SK-N-SH (cell line): Measurements from ENCODE around the gene FTO. TPM values are rescaled to one million over a fixed set of nuclear protein-coding genes. Genes with fewer than 3 reads are reported as not detected.

Experiments used
- CTCF ChIA-PET: fragments of 300-600, 350-600 bp; formaldehyde crosslinking; extraction: SDS; loops from one replicate; lab custom pipeline; 2021; lab: Yijun Ruan, JAX
- POLR2A ChIA-PET: fragments of 350-600 bp; sonication (Branson Sonifier 250); formaldehyde crosslinking; extraction: SDS; loops from one replicate; lab custom pipeline; 2020; ENCODE audit warnings: antibody characterized with exemption, inconsistent platforms; lab: Yijun Ruan, JAX
- DNase-seq: peaks from one replicate; pipeline ENCODE4 v3.0.0; 2012
- H2AFZ ChIP-seq: fragments of 200-600 bp; sonication (generic); 2 replicates; pipeline ENCODE4 v1.8.1; 2016; ENCODE audit warnings: antibody characterized with exemption, mild to moderate bottlenecking, low read depth
- H3F3A ChIP-seq: fragments of 200-600 bp; sonication (generic); replicated peaks from 2 replicates; pipeline ENCODE3; 2016; ENCODE audit warnings: antibody characterized with exemption, mild to moderate bottlenecking; ENCODE audit not compliant: insufficient read depth
- H3K27ac ChIP-seq, 2 experiments: fragments of 200-500 bp in 1 of 2; fragments of 200-600 bp in 1 of 2; sonication (Bioruptor generic) in 1 of 2; sonication (generic), shearing (Covaris generic) in 1 of 2; 2 replicates each; pipeline versions ENCODE4 v1.5.1 to v1.6.1; 2014 to 2016; ENCODE audit warnings: low read depth in 2 of 2, inconsistent platforms in 1 of 2, low read length in 1 of 2, mild to moderate bottlenecking in 1 of 2, mixed read lengths in 1 of 2
- H3K27me3 ChIP-seq: fragments of 200-600 bp; sonication (generic), shearing (Covaris generic); 2 replicates; pipeline ENCODE4 v1.6.1; 2016; ENCODE audit warnings: mixed run types; ENCODE audit not compliant: insufficient read depth
- H3K36me3 ChIP-seq, 2 experiments: fragments of 200-500 bp in 1 of 2; fragments of 200-600 bp in 1 of 2; sonication (Bioruptor generic) in 1 of 2; sonication (generic) in 1 of 2; replicated peaks in 1 of 2; 2 replicates each; pipeline versions ENCODE3 to v1.5.1; 2014 to 2016; ENCODE audit warnings: low read length in 1 of 2, mild to moderate bottlenecking in 1 of 2; ENCODE audit not compliant: insufficient read depth in 2 of 2, control insufficient read depth in 1 of 2
- H3K4me1 ChIP-seq, 2 experiments: fragments of 200-500 bp in 1 of 2; fragments of 200-600 bp in 1 of 2; sonication (Bioruptor generic) in 1 of 2; sonication (generic), shearing (Covaris generic) in 1 of 2; 2 replicates each; pipeline versions ENCODE4 v1.5.1 to v1.6.1; 2014 to 2016; ENCODE audit warnings: low read depth in 1 of 2, low read length in 1 of 2, mixed run types in 1 of 2; ENCODE audit not compliant: insufficient read depth in 2 of 2, control insufficient read depth in 1 of 2
- H3K4me2 ChIP-seq: fragments of 200-600 bp; sonication (generic), shearing (Covaris generic); 2 replicates; pipeline ENCODE4 v1.6.1; 2017; ENCODE audit warnings: mixed run types
- H3K4me3 ChIP-seq, 2 experiments: fragments of 200-500 bp in 1 of 2; fragments of 200-600 bp in 1 of 2; sonication (Bioruptor generic) in 1 of 2; sonication (generic), shearing (Covaris generic) in 1 of 2; 2 replicates each; pipeline versions ENCODE4 v1.5.1 to v1.8.1; 2014 to 2016; ENCODE audit warnings: low read depth in 2 of 2, inconsistent platforms in 1 of 2, low read length in 1 of 2, mild to moderate bottlenecking in 1 of 2, mixed read lengths in 1 of 2, moderate library complexity in 1 of 2
- H3K79me2 ChIP-seq: fragments of 200-600 bp; sonication (generic); 2 replicates; pipeline ENCODE4 v1.8.1; 2017; ENCODE audit warnings: mild to moderate bottlenecking; ENCODE audit not compliant: insufficient read depth
- H3K9ac ChIP-seq: fragments of 200-600 bp; sonication (generic); 2 replicates; pipeline ENCODE4 v1.6.1; 2017; ENCODE audit warnings: mixed run types
- H3K9me2 ChIP-seq: fragments of 200-600 bp; sonication (generic); 2 replicates; pipeline ENCODE4 v1.6.1; 2017; ENCODE audit warnings: mixed run types
- H3K9me3 ChIP-seq: fragments of 200-600 bp; sonication (generic); 2 replicates; pipeline ENCODE4 v1.6.1; 2017; ENCODE audit warnings: mixed run types, mild to moderate bottlenecking, moderate library complexity
- H4K20me1 ChIP-seq: fragments of 200-600 bp; sonication (generic); 2 replicates; pipeline ENCODE4 v1.6.1; 2017; ENCODE audit warnings: mild to moderate bottlenecking, mixed run types; ENCODE audit not compliant: insufficient read depth
- CHD2 ChIP-seq: fragments of 150-350 bp; IDR thresholded peaks from 2 replicates; pipeline ENCODE4 v1.6.1; 2018; ENCODE audit warnings: low read length; ENCODE audit not compliant: partially characterized antibody
- ELF1 ChIP-seq: IDR thresholded peaks from 2 replicates; pipeline ENCODE4 v1.4.0; 2012
- FOXJ3 ChIP-seq: sonication (generic); formaldehyde crosslinking; IDR thresholded peaks from 2 replicates; pipeline ENCODE4 v1.5.1; 2020; ENCODE audit warnings: mild to moderate bottlenecking, missing genetic modification reagents
- GABPA ChIP-seq: IDR thresholded peaks from 2 replicates; pipeline ENCODE4 v1.4.0; 2012; ENCODE audit warnings: low read depth, mild to moderate bottlenecking
- GATA2 ChIP-seq: sonication (generic); formaldehyde crosslinking; IDR thresholded peaks from 2 replicates; pipeline ENCODE4 v1.5.0; 2020; ENCODE audit warnings: mild to moderate bottlenecking, missing genetic modification reagents
- NRF1 ChIP-seq: IDR thresholded peaks from 2 replicates; pipeline ENCODE4 v1.6.1; 2012; ENCODE audit warnings: low read depth, mild to moderate bottlenecking, low read length
- POLR2AphosphoS5 ChIP-seq: IDR thresholded peaks from 2 replicates; pipeline ENCODE4 v1.6.1; 2012; ENCODE audit warnings: low read depth, low read length
- RCOR1 ChIP-seq: fragments of 150-350 bp; IDR thresholded peaks from 2 replicates; pipeline ENCODE4 v1.6.1; 2017; ENCODE audit warnings: antibody characterized with exemption, low read length
- RXRA ChIP-seq: IDR thresholded peaks from 2 replicates; pipeline ENCODE4 v1.4.0; 2012; ENCODE audit warnings: low read depth, mild to moderate bottlenecking, borderline replicate concordance
- SIN3A ChIP-seq: IDR thresholded peaks from 2 replicates; pipeline ENCODE4 v1.6.1; 2012; ENCODE audit warnings: low read depth, mild to moderate bottlenecking, low read length, moderate library complexity, borderline replicate concordance
- TAF1 ChIP-seq: IDR thresholded peaks from 2 replicates; pipeline ENCODE4 v1.6.1; 2012; ENCODE audit warnings: low read depth, mild to moderate bottlenecking, low read length, moderate library complexity, borderline replicate concordance
- TCF12 ChIP-seq: IDR thresholded peaks from 2 replicates; pipeline ENCODE4 v1.4.0; 2012
- TEAD4 ChIP-seq: IDR thresholded peaks from 2 replicates; pipeline ENCODE4 v1.4.0; 2012; ENCODE audit warnings: mild to moderate bottlenecking, borderline replicate concordance; ENCODE audit not compliant: insufficient read depth
- USF1 ChIP-seq: IDR thresholded peaks from 2 replicates; pipeline ENCODE4 v1.4.0; 2012; ENCODE audit warnings: low read depth, borderline replicate concordance
- YY1 ChIP-seq: IDR thresholded peaks from 2 replicates; pipeline ENCODE4 v1.4.0; 2012; ENCODE audit warnings: low read depth, mild to moderate bottlenecking
- ZBTB33 ChIP-seq: IDR thresholded peaks from 2 replicates; pipeline ENCODE4 v1.4.0; 2012; ENCODE audit warnings: low read depth, borderline replicate concordance
- WGBS: methylation state at CpG from one replicate; pipeline ENCODE4 v1.1.6; 2017; ENCODE audit warnings: low lambda C conversion rate; 5-methylcytosine and 5-hydroxymethylcytosine counted together
- polyA plus RNA-seq, 3 experiments: library from polyadenylated mRNA; depleted of rRNA; stranded (reverse); fragments of >200 nt; gene quantifications; 2 replicates each; pipeline ENCODE4 v1.2.3, GENCODE V29; 2012
- TF ChIP-seq, protein P1 (sequence below): fragments of 150-350 bp; IDR thresholded peaks from 2 replicates; pipeline ENCODE4 v1.6.1; 2017; ENCODE audit warnings: antibody characterized with exemption, low read length, low read depth, borderline replicate concordance
- TF ChIP-seq, protein P2 (sequence below): fragments of 200-600 bp; sonication (generic); IDR thresholded peaks from 2 replicates; pipeline ENCODE4 v1.6.1; 2017; ENCODE audit warnings: antibody characterized with exemption, mild to moderate bottlenecking, moderate library complexity

The FTO gene
- polyA plus RNA-seq, 1 of the 3 experiments (the other 2 are of a cell fraction) = 41.2 TPM

DNA sequence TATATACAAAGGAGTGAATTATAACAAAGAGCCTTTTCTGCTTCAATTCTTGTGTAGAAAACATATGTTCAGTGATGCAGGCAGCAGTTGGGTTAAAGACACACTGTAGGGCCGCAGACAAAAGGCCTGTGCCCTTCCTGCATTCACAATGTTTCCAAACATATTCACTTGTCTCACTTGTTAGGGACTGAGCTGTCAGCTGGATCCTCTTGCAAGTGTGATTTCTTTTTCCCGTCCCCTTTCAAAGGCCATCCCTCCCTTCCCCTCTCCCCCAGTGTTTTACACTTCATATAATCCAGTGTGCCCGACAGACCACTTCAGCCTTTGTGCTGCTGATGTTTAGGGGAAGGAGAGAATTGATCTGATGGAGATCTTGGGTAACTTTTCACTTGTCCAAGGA lies 217.0 kb downstream of the FTO start:
- H3K27ac ChIP-seq = no peak overlapping the region
- no peaks in the 10 kb centered on the region for H3K9me2 ChIP-seq
- peaks cover 0 to 5% of the 10 kb centered on the region in 2 experiments; a peak in 2 of 4 replicates for H3K4me1 ChIP-seq
- H3K79me2 ChIP-seq = no peaks in the 10 kb centered on the region
- H3F3A ChIP-seq = no peaks in the 10 kb centered on the region
- DNase-seq = no peak
- ChIA-PET CTCF (interaction anchor here (1.3 to 1.7 kb wide), 2 partner anchors 11 to 29 kb away, joined by 3 to 5 read pairs; no protein-coding TSS in a partner anchor), POLR2A (no interaction called here)
- no peaks in the 10 kb centered on the region for H3K9me3 ChIP-seq
- 96% methylated on average over 3 of the region's 3 CpGs for WGBS
- no peak overlapping the region for H3K4me3 ChIP-seq
- H3K27me3 ChIP-seq = no peaks in the 10 kb centered on the region
- H4K20me1 ChIP-seq = no peaks in the 10 kb centered on the region
- H3K36me3 ChIP-seq = no peaks in the 10 kb centered on the region
- no peak overlapping the region for H3K9ac ChIP-seq
- no peak overlapping the region for H2AFZ ChIP-seq
- TF ChIP-seq NRF1 (no peak), FOXJ3 (no peak), USF1 (no peak), TAF1 (no peak), RXRA (no peak), TEAD4 (no peak), SIN3A (no peak), ELF1 (no peak), GABPA (no peak)
- TF ChIP-seq, protein P1, sequence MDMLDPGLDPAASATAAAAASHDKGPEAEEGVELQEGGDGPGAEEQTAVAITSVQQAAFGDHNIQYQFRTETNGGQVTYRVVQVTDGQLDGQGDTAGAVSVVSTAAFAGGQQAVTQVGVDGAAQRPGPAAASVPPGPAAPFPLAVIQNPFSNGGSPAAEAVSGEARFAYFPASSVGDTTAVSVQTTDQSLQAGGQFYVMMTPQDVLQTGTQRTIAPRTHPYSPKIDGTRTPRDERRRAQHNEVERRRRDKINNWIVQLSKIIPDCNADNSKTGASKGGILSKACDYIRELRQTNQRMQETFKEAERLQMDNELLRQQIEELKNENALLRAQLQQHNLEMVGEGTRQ = no peak
- H3K4me2 ChIP-seq = no peak overlapping the region

DNA sequence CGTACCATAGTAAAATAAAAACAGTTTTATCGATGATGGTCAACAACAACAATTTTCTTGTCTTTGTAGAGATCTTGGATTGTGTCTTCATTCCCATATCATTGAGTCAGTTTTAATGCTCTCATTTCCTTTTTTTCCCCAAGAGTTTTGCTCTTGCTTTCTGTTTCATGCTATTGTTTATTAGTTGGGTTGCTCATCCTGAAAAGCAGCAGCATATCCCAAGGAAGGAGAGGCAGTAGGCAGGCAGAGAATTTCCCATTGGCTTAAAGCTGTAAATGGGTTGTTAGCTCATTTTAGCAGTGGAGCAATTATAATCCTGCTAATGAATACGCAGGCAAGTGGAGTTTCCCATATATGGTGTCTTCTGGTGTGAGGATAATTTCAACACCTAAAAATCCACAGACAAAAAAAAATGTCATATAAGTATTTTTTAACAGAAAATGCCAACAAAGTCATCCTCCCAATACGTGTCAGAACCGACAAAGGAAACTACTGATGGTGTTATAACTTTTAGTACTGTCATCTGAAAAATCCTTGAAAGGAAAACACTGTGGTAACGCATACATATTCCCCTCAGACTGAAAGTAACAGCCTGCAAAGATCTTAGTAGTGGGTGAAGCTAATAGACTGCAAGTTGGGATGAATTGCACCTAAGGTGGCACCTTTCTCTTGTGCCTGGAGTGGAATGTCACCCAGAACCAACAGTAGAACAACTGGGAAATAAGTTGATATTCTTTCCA lies 218.3 kb downstream of the FTO start:
- WGBS = 95% methylated on average over 6 of the region's 6 CpGs
- no peak for DNase-seq
- Histone ChIP-seq H3K9me3 (no peaks in the 10 kb centered on the region), H3F3A (no peaks in the 10 kb centered on the region), H2AFZ (no peak overlapping the region), H3K4me1 (peaks cover 0 to 5% of the 10 kb centered on the region in 2 experiments; a peak in 2 of 4 replicates), H3K9me2 (no peaks in the 10 kb centered on the region), H3K27ac (no peak overlapping the region), H3K27me3 (no peaks in the 10 kb centered on the region), H4K20me1 (no peaks in the 10 kb centered on the region), H3K9ac (no peak overlapping the region), H3K36me3 (no peaks in the 10 kb centered on the region), H3K79me2 (no peaks in the 10 kb centered on the region), H3K4me2 (no peak overlapping the region), H3K4me3 (no peak overlapping the region)
- ChIA-PET POLR2A (no interaction called here), CTCF (interaction anchor here (0.9 to 1.0 kb wide), 2 partner anchors 19 to 377 kb away, joined by 3 read pairs; no protein-coding TSS in a partner anchor)
- TF ChIP-seq RCOR1 (no peak), GATA2 (CRISPR knock-in tag) (no peak), GABPA (no peak), SIN3A (no peak), CHD2 (no peak), USF1 (no peak), NRF1 (no peak), YY1 (no peak), TCF12 (no peak), RXRA (no peak), ELF1 (no peak), POLR2AphosphoS5 (no peak), ZBTB33 (no peak)
- TF ChIP-seq, protein P1 = no peak
- TF ChIP-seq, protein P2, sequence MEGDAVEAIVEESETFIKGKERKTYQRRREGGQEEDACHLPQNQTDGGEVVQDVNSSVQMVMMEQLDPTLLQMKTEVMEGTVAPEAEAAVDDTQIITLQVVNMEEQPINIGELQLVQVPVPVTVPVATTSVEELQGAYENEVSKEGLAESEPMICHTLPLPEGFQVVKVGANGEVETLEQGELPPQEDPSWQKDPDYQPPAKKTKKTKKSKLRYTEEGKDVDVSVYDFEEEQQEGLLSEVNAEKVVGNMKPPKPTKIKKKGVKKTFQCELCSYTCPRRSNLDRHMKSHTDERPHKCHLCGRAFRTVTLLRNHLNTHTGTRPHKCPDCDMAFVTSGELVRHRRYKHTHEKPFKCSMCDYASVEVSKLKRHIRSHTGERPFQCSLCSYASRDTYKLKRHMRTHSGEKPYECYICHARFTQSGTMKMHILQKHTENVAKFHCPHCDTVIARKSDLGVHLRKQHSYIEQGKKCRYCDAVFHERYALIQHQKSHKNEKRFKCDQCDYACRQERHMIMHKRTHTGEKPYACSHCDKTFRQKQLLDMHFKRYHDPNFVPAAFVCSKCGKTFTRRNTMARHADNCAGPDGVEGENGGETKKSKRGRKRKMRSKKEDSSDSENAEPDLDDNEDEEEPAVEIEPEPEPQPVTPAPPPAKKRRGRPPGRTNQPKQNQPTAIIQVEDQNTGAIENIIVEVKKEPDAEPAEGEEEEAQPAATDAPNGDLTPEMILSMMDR = no peak
